HG02759 (cell line): ENCODE results near the gene RBFOX1.

ENCODE experiments used
- ATAC-seq: cut with Tn5 transposase; IDR thresholded peaks from one replicate; pipeline ENCODE4 v1.9.1; 2021; ENCODE audit warnings: mild to moderate bottlenecking, moderate library complexity; ENCODE audit not compliant: unreplicated experiment

The RBFOX1 gene

DNA sequence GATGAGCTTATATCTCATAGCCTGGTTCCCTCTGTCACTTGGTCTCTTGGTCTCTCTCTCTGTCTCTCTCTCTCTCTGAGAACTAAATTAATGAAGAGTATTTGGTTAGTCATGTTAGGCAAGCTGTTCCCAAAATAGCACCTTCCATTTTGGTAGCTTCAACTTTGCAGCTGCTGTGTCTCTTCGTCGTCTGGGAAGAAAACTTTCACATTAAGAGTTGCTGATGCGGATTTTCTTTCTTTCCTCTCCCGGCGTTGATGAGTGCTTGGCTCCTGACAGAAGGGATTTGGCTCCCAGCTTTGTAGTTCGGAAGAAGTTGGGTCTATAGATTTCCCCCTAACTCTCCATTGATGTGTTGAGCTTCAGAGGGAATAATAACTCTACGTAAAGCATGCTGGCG is at the start of gene RBFOX1:
Gene RBFOX1, plus strand, starts transcription at position 235 of the 400 bp plus-strand sequence.
- no peak for ATAC-seq

DNA sequence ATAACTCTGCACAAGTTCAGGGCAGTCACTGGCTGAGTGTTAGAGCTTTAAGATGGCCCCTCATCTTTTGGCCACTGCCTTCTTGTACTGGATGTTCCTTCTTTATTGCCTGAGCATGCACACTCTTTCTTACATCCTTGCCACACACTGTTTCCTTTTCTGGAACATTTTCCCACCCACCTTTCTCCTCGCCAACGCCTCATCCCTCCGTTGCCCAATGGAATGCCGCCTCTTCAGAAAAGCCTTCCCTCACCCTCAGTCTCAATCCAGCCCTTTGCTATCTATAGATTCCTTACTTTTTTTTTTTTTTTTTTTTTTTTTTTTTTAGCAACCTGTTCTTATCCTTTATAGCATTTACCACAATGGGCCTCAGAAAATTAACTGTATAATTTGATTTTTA is 47.9 kb upstream of the RBFOX1 start:
- no peak for ATAC-seq

DNA sequence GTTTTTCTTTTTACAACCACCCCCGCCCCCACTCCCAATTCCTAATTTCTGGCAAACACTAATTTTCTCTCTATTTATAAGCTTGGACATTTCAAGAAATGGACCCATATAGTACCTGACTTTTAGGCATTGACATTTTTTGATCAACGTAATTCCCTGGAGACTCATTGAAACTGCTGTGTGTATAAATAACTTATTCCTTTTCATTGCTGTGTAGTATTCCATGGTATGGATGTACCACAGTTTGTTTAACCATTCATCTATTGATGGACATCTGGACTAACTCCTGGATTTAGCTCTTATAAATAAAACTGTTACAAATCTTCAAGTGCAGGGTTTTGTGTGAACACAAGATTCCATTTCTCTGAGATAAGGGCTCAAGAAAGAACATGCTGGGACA is 47.1 kb upstream of the RBFOX1 start:
- ATAC-seq, result no peak

DNA sequence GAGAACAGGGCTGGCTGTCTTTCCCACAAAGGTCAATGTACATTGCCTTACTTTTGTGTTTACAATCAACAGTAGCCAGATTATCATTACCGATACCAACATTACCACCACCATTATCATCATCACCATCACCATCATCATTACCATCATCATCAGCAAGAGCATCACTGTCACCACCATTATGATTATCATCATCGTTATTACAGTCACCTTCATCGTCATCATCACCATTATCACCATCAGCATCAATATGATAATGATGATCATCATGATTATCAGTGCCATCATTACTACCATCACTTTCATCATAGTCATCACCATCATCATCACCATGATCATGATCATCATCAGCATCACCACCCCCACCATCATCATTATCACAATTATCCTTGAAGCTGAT is 43.3 kb upstream of the RBFOX1 start:
- no peak for ATAC-seq

DNA sequence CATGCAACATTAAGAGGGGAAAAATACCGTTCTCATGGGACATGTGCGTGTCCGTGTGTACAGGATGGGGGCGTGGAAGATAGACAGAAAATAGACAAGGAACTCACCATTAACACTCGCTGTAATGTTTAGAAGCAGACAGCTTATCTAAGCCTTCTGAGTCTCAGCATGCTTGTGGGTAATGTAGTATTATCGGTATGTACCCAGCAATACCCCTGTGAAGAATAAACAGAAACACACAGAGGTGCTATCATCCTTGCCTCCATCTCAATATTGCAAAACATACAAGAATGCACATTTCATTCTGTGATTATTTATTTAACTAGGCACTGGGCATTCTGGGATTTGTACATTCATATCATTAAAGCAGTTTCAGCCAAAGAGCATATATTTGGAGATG is 42.0 kb upstream of the RBFOX1 start:
- ATAC-seq, result no peak

DNA sequence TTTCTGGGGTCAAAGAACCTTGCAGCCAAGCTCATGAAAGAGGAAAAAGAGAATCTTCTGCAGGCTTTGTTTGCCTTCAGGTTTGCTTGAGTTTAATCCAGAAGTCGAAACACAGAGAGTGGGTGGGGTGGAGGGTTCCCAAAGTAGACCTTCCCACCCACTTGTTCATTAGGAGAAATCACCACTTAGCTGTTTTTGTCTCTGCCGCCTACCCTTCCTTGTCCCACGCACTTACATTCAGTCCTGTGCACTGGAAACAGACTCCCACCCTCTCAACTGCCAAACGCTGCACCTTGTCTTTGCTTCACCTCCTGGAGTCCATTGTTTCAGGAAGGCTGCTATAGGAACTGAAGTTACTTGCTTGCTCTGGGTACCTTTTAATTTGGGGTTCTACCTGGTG is 38.6 kb upstream of the RBFOX1 start:
- no peak for ATAC-seq

DNA sequence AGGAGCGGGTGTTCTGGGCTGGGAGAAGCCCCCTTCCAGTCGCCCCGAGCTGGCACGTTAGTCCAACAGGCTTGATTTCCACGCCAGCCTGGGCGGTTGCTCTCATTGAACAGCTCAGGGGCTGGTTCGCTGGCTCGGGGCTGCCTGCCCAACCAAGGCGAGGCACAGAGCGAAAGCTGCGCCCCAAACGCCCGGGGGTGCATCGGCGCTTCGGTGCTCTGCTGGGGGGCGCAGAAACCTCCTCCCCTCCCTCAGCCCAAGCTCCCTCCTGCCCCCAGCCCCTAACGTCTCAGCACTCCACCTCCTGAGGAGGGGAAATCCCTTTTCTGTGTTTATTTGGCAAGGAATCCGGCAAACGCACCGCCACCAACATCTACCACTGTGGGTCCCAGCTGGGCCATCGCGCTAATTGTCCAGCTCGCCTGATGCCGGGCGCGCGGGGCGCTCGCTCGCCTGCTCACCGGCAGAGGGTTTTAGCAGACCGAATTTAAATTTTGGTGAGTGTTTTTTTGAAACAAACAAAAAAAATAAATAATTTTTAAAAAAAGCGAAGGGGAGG is 29.5 kb upstream of the RBFOX1 start:
- ATAC-seq, result no peak

DNA sequence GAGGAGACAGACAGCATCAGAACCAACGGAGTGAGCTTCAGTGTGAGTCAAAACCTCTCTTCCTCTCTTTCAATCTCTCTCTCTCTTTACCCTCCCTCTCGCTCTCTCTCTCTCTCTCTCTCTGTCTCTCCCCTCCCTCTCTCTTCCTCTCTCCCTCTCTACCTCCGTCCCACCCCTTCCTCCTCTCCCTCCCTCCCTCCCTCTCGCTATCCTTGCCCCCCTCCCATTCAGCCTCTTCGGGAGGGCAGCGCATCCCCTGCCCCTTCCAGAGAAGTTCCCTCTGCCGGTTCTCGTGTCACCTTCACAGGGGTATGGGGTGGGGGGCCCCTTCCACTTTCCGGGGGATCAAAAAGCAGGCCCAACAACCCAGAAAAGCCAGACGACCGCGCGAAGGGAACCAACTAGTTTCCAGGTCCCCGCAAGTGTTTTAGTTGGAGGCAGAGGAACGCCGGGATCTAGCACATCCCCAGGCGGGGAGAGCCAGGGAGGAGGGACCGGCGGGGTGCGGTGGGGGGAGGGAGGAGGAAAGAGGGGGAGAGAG is 28.9 kb upstream of the RBFOX1 start:
- ATAC-seq, result no peak

DNA sequence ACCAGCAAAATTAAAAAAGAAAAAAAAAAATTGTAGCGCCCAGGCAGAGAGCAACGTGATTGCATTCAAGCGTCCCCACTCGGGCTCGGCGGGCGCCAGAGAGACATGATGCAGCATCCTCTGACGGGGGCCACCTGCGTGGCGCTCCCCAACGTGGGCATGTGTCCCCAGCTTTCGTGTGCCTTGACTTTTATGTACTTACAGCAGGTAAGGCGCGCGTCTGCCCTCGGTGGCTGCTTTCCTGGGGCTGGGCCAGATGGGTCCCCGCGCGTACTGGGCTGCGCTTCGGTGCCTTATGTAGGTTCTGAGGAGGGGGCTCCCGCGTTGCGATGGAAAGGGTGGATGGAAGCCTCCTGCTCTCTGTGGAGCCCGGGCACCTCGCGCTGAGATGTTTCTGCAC is 28.4 kb upstream of the RBFOX1 start:
- ATAC-seq, result no peak

DNA sequence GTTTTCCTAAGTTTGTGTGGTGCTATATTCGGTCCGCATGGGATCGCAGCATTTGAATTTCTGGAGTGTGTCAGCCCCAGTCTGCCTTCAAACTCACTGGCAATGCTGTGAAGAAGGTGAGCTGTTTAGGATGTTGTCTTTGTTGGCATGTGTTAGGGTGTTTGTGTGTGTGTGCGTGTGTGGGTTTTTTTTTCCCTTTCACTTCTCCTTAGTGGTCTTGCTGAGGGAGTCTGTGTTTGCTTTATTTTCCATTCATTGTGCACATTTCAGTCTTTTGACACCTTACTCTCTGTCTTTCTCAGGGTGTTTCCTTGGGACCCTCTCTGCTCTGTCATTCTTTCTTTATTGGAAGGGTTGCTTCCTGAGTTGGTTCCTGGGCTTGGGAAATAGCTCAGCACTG is 27.7 kb upstream of the RBFOX1 start:
- no peak for ATAC-seq

DNA sequence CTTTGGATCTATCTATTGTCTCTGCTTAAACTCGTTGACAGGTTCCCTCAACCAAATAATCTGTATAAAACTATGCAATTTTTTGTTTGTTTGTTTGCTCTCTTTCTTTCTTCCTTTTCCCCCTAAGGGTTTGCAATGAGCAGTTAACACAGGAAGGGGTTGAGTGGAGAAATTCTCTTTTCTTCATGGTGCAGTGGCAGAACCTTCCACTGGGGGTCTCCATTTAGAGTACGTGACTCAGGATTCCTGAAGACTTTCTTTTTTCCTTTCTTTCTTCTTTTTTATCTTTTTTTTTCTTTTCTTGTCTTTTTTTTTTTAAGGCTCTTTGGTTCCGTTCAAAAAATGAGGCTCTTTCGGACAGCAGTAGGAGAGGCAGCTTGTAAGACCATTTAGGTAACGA is 19.5 kb upstream of the RBFOX1 start:
- no peak for ATAC-seq

DNA sequence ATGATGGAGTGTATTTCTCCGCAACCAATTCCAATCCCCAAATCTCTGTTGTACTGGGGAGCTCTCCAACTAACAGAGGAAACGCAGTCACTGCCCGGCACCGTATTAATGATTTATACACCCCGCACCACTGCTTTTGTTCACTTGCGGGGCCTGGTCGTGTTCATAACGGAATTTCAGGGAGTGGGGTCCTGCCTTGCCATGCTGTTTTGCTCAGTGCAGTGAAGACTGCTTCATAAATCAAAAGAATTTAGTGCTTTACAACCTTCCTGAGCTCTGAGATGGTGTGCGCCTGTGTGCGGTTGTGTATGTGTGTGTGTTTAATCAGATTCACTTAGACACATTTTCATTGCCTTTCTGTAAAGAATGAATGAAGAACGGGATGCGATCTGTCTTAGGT is 18.5 kb upstream of the RBFOX1 start:
- no peak for ATAC-seq

DNA sequence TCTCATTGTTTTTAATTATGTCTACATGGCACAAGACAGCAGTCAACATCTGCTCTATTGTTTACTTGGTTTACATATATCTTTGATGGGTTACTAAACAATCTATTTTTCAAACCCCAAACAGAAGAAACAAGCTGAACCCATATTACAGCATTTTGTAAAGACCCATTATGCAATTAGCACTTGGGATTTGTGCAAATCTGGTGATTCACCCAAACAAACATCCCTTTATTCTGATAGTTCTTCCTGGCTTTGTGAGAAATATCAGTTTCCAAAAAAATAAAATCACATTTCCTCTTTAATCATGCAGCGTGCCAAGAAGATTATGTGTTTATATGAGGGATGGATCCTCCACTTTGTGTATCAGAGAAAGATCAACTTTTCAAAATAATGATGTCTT is 16.8 kb upstream of the RBFOX1 start:
- ATAC-seq, result no peak

DNA sequence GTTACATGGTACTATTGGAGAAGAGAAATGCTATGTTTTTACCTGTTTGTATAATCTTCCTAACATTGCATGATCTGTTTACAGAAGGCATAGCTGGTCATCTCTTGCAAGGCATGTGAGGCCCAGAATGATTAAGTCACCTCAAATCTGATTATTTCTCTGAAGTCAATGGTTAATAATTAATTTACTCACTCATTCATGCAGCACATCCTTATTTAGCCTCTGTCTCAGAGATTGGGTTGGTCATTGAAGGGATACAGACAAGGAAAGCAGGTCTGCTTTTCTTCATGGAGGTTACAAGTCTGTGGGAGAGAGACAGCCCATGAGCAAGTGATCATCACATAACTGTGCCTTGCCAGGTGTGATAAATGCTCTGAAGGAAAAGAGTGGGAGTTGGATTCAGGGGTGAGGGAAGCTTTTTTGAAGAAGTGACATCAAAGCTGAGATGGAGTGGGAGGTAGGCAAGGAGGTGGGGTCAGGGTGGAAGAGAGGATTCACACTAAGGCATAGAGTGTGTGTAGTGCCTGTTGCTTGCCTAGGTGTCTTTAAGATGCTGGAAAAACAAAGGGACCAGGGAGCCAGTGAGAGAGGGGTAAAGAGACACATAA is 16.3 kb upstream of the RBFOX1 start:
- ATAC-seq, result no peak

DNA sequence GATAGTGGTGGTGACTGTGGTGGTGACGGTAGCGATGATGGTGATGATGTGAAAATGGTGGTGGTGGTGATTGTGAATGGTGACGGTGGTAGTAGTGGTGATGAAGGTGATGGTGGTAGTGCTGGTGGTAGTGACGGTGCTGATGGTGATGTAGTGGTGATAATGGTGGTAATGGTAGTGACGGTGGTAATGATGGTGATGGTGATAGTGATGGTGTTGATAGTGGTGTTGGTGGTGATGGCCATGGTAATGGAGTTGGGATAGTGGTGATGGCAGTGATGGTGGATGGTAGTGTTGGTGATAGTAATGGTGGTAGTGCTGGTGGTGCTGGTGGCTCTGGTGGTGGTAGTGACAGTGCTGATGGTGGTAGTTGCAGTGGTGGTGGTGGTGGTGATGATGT is 14.7 kb upstream of the RBFOX1 start:
- no peak for ATAC-seq

DNA sequence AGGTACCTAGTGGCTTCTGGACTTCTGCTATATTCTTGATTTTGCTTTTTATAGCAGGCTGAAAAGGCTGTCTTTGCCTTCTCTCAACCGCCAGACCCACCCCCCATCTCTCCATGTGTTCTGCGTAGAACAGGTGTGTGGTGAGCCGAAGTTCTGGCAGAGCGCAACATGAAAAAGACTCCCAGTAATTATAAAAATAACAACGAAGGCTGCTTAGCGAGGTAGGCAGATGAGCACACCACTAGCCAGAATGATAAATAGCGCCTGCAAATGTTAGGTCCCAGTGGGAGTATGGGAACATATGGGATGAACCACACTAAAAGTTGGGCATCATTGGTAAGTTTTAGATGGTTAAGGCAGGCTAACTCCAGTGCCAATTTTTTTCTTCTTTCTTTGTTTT is 14.0 kb upstream of the RBFOX1 start:
- ATAC-seq, result no peak

DNA sequence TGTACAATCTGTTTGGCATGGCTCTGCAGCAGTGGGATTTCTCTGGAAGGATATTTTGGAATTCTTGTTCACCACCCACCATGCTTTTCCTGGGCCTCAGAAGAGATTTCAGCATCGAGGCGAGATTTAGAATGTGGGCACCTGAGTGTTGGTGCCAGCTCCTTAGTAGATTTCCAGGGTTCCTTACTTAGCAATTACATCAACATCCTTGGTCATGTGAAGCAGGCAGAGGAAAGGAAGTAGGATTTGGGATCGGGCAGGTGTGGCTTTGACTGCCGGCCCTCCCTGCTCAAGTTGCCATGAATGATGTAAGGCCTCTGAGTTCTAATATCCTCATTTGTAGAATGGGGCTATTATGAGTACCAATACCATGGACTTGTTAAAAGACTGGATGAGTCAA is 13.1 kb upstream of the RBFOX1 start:
- ATAC-seq, result no peak

DNA sequence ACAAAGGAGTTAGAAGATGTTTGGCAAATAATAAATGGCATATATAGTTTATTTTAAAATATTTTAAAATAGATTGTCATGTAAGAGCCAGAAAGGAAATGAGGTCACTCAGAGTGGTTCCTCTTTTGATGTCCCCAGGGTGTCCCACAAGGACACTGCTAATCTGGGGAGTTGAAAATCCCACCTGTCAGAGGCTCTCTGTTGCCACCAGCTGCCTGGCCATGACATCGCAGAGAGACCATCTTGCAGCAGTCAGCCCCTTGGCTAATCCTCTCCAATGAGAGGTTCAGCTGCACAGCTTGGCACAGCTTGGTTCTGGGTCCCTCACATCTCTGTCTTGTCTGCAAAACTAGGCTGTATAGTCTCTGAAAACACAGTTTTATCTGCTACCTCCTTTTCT is 11.0 kb upstream of the RBFOX1 start:
- no peak for ATAC-seq

DNA sequence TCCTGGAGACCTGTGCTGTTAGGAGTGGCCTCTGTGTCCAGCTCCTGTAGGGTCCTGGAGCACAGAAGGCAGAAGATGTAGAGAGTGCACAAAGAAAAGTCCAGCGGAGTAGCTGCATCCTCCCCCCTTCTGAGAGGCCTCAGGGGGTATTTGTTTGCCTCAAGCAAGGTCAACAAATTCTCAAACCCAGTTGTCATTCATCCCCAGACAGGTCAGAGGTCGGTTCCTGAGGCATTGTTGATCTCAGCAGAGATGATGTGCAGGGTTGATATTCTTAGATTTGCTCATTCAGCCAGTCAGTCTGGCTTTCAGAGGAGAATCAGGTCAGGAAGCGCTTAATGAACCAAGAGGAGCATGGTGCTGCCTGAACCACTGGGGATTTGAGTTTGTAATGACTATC is 8.3 kb upstream of the RBFOX1 start:
- no peak for ATAC-seq

DNA sequence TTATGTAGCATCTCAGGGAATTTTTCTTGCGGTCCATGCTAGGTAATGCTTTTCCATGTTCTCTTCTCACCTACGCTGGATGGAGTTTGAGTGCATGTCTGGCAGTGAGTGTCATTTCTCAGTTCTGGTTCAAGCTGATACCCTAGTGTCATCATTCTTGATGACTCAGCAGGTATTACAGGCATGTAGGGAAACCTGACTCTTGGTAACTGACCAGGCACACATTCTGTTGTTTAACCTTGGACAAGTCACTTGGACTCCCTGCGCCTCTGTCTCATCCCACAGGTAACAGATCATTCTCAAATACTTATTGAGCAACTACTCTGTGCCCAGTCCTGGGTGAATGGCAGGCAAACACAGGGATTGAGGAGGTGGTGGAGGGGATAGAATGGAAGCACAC is 6.8 kb upstream of the RBFOX1 start:
- ATAC-seq, result no peak

DNA sequence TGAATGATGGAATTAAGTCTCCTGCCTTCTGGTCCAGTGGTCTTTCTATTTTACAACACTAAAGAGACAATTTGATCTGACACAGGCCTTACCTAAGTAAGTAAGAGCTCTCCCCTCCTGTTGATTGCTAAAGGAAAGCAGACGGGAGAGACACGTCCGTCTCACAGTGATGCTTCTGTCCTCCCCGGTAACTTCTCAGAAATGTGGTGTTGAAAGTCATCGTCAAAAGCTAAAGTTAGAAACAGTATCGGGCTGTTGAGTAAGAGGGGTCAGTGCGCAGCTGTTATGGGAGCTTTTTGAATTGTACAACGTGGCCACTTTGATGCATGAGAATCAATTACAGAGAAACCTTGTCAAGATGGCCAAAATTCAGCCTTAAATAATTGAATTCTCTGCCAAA is 1.9 kb upstream of the RBFOX1 start:
- ATAC-seq, result no peak

DNA sequence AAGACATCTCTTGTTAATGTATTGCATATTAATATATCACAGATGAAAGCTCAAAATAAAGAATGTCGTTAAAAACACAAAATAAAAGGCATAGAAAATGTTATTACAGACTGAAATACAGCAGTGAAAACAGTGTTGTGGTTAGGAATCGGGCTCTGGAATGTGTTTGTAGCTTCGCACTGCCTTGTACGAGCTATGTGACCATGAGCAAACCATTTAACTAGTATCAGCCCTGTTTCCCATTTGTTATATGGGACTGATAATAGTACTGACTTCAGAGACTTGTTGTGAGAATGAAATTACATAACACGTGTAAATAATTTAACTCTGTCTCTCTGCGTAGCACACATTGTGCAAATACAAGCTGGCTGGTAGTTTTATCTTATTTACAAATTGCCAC is 648 bp upstream of the RBFOX1 start:
- no peak for ATAC-seq

DNA sequence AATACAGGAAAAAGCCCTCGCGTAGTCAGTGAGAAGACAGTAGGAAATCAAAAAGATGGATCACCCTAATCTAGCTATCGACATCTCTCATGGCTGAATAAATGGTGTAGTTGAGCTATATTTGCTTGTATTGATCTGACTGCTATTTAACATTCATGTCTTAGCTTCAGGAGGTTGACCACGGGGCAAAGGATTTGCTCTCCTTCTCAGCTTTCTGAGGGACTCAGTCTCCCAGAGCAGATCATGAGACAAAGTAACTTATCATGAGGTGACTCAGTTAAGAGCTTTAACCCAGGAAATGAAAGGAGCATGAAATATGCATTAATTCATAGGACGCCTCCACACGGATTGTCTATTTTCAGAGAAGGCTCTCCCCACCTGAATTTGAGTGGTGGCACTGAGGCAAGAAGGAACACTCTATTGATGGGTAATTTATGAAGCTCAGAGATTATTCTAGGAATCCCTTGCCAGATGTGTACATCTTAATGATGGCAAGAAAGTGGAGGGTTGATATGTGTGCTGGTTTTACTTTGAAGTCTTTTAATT is 608 bp downstream of the RBFOX1 start:
- no peak for ATAC-seq
